ENCODE data around the gene ANGPTL2.

ANGPTL2 gene

DNA sequence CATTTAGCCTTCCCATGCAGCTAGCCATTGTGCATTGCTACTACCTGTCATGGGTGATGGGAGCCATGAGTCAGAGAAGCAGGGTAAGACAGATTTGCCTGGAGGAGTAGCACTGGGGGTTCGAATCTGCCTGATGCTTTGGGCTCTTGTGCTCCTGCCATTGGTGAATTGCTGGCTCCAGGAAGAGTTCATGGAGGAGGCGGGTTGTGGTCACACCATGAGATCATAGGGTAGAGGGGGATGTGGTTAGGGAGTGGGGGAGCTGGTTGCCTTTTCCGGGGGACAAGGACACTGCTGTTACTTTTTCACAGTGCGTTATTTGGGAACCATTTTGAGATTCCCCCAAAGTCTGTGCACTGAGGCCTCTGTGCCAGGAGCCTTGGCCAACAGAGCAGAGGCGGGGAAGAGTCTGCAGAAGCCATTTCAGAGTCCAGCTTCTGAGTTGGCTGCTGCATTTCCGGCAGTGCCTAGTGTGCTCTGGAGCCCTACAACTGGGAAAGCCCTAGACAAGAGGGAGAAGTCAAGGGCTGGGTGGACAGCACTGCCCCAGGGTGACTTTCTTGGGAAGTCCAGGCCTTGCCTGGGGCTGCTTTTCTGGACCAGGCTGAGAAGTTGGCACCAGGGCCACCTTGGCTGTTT is 6.2 kb downstream of the ANGPTL2 start:
- no peak for DNase-seq

DNA sequence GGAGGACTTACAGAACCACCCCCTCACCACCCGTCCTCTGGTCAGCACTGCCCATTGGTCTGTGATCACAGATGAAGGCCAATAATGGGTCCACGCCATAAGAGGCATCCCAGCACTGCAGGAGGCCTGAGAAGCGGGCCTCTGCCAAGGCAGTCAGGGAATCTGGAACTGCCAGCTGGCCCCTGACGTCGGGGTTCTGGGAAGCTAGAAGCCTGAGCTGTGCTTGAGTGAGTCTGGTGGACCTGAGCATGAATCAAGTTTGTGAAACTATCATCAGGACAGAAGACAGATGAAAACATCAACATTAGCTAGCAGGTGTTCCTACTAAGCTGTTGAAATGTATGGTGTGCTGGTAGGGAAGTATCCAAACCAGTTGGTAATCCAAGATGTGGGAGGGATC is 7.8 kb downstream of the ANGPTL2 start:
- DNase-seq = no peak

- DNase-seq = no peak
Measured at GRCh38 chr9:127113191-127113972, 9.1 kb downstream of the ANGPTL2 start.

- DNase-seq = no peak
Measured at GRCh38 chr9:127112735-127113161, 9.7 kb downstream of the ANGPTL2 start.

DNA sequence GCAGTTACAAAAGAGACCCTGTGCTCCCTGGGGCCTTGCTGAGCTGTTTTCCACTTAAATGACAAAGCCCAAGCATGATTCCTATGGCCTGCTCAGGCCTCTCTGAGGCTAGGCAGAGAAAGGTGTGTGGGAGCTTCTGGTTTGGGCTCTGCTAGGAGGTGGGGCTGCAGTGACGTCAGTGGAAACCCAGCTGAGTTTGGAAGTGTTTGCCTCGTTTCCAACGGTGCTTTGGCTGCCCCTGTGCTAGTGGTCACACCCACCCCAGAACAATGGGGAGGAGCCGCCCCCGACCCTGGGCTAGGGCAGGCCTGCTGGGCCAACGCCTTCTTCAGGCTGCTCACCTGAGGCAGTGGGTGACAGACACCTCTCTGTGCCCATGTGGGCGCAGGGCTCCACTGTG is 10.4 kb downstream of the ANGPTL2 start:
- peak; percentile 67 for DNase-seq

DNA sequence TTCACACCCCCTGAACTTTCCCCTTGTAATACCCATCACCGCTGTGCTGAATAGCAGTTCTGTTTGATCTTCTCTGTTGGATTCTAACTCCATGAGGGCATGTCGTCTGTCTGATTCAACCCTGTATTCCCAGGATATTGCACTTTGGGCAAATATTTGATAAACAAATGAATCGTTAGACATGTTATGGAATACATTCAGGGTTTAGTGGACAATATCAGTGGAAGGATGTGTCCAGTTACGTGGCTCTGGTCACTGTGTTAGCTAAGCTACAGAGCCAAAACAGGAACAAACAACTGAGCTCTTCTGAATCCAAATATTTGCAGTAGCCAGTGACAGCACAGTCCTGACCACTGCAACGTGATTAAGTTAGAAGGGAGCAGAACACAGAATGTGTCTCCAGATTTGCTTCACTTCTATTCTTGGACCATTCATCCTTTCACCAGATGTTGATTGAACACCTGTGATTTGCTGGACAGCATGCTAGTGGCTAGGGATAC is 13.2 kb downstream of the ANGPTL2 start:
- no peak for DNase-seq

DNA sequence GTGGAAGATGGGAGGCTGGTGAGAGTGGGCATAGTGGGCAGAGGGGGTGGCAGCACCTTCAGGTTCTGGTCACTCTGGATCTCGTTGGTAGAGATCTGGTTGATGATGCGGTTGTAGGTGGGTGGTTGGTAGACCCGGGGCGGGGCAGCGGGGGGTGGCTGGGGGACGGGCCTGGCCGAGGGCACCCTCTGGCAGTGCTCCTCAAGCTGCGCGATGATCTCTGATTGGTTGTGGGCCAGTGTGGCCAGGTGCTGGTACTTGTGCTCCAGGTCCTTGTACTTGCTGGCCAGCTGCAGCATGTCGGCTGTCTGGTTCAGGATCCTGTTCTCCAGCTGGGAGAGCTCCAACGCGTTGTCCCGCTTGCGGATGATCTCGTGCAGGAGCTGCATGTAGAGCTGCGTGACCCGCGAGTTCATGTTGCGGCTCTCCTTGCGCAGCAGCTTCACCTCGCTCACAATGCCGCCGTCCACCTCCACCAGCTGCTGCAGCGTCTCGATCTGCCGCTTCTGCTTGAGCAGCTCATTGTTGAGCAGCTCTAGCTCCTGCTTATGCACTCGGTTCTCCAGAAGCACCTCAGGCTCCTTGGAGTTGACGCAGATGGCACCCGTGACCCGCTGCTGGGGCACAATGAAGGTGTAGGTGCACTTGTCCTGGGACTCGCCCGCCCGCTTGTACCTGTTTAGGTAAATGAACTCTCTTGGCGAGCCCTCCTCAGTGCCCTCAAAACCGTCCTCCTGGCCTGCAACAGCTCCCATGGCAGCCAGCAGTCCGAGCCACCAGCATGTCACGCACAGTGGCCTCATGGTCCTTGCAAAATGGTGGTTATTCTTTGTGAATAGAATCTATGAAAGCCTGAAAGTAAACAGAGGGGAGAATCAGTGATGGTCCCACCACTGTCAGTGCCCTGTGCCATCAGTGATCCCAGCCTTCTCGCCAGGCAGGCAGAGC is 14.2 kb downstream of the ANGPTL2 start:
- no peak for DNase-seq

DNA sequence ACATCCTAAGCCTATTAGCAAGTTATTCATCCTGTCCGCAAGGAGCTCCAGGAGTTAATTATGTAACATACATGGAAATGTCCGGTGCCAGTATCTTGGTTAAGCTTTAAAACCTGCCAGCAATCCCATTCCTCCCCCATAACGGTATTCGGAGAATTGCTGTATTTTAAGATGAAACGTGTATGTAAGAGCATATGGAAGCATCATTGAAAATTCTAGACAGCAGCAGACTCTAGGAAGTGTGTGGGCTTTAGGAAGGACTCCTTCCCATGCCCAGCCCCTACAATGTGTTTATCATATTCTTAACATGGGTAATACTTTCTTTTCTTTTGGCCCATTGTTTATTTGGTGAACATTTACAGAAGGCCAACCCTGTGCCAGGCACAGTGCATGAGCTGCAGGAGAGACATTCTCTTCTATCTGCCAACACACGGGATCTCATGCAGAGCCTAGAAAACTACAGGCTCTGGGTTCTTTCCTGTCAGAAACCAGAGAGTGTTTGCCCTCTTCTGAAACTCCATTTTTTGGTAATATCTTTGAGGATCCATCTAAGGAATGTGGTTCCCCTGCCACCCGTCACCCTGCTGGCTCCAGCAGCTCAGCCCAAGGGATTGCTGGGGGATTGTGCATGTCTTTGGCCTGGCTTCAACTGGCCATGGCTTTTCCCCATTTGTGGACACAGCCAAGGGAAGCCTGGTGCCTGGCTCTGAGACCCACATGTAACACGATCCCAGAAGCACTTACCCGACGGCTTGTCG is 15.1 kb downstream of the ANGPTL2 start:
- no peak for DNase-seq

- no peak for DNase-seq
Measured at GRCh38 chr9:127106466-127106855, 16.0 kb downstream of the ANGPTL2 start.

DNA sequence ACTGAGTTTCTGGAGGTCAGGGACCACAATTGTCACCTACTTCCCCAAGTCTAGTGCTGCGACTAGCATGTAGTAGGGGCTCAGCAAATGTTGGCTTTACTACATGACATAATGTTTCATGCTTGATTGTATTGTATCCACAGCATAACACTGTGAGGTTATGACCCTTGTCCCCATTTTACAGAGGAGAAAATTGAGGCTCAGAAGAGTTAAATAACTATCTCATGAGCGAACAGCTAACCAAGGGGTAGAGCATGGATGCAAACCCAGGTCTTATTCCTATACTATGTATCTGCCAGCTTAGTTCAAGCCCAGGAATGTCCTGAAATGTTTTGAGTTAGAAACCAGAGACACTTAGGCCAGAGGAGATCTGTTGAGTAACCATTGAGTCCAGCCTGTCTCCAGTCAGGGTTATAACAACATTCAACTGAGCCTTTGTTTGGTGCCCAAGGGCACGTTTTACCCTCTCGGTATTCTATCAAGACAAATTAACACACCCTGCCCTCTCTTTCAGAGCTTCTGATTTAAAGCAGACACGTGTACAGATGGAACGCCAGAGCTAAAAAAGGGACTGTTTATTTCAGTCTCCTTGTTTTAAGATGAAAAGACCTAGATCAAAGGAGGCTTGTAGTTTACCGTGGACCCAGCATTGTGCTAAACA is 16.5 kb downstream of the ANGPTL2 start:
- no peak for DNase-seq

- DNase-seq = no peak
Measured at GRCh38 chr9:127104581-127105311, 17.7 kb downstream of the ANGPTL2 start.

GRCh38 chr9:127102788-127103187 is 19.6 kb downstream of the ANGPTL2 start:
- no peak for DNase-seq

DNA sequence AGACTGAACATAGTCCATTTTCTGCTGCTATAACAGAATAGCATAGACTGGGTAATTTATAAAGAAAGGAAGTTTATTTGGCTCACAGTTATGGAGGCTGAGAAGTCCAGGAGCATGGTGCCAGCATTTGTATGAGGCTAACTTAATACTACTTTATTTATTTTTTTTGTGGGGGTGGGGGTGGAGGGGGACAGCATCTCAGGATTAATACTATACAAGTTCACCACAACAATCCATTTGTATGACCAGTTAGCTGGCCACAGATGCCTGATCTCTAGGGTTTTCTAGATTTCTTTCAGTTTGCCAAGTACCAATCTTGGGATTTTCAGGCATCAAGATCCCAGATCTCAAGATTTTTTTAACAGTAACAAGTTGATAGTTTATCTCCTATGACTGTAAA is 20.3 kb downstream of the ANGPTL2 start:
- DNase-seq = no peak

- no peak for DNase-seq
Measured at GRCh38 chr9:127099664-127100063, 22.8 kb downstream of the ANGPTL2 start.

DNA sequence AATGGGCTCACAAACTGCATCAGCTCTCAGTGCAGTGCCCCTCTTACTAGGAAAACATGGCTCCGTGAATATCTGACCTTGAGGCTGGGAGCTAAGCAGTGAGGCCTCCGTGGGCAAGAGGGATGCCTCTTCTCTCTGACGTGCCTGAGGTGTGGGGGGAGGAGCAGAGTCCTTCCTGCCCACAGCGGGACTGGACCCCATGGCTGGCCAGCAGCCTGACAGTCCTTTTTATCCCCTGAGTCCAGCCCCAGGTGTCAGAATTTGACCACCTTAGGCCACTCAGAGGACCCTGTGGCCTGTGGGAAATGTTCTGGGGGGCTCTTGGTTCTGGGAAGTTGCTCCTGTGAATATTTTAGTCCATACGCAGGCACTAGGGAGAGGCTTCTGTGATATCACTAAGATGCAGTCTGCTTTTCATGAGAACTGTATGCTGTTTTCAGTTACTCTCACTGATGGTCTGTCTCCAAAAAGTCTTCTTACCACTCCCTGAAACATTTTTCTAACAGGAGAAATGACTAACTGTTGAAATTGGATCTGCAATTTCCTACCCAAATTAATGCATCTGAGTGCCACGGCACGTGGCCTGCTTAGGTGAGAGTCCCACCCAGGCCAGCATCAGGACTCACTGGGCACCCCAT is 23.4 kb downstream of the ANGPTL2 start:
- no peak for DNase-seq

DNA sequence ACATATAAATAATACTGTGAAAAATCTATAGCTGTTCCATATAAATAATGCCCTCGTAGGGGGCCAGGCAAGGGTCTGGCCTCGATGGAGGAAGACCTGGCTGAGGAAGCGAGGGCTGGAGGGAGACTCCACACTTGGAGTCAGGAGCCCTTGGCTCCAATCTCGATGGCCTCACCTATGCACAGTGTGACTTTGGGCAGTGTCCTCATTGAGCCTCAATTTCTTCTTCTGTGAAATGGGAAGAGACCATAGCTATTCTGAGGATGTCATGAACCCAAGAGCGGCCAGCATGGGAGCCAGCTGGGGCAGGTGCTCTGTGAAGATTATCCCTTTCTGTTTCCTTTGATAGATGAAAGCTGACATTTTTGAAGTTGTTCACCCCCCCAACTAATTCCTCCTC is 24.8 kb downstream of the ANGPTL2 start:
- DNase-seq = no peak

DNA sequence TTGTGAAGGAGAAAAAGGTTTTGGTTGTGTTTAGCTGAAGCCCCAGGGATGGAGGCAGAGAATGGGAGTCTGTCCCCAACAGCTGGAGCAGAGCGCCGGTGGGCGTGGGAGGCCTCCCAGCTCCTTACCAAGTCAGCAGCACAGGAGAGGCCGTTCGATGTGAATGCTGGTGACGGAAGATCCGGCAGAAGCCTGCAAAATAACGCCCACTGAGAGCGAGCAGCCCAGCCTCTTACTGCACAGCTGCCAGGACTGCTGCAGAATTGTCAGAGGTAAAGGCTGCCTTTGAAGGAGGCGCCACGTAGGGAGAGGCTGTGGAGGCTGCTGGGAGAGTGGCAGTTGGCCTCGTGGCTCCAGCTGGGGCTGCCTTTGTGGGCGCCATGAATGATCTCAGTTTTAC is 26.2 kb downstream of the ANGPTL2 start:
- DNase-seq = no peak

GRCh38 chr9:127095411-127095810 is 27.0 kb downstream of the ANGPTL2 start:
- no peak for DNase-seq

DNA sequence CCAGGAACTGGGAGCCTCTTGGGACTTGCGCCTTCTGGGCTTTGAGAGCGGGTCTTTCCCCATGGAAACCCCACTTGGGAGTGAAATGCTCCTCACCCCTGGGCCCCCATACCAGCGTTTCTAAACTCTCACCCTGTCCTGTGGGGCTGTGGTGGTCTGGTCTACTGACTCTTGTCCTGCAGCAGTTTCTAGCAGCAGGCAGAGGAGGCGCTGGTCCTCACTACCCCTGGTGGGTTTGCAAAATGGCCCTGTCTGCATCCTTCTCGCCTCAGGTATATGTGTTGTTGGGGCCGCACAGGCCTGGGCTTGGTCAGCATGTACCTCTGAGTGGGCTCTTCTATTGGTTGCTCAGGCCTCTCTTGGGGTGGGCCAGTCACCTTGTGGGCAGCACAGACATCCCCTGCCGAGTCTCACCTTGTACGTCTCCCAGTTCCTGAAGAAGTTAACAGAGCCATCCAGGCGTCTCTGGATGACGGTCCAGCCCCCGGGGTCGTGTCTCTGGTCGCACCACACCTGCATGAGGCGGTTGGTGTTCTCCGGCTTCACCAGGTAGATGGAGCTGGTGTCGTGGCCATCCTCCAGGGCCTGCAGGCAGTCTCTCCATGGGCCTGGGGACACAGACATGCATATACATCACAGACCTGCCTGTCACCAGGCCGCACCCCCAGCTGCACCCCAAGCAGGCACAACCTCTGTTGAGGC is 29.0 kb downstream of the ANGPTL2 start:
- no peak for DNase-seq

- DNase-seq = no peak
Measured at GRCh38 chr9:127092041-127092608, 30.3 kb downstream of the ANGPTL2 start.
